C4-2B (cell line): ENCODE measurements around the gene FUOM.
"Not testable (repeated sequence)": the region's sequence is repeated elsewhere in the genome, so short reads cannot be mapped to it uniquely, and the experiment has no call there.

Source experiments
- H3K27ac ChIP-seq: fragments of 450-650 bp; 2 replicates; pipeline ENCODE4 v1.5.1; 2017
- ZFX ChIP-seq: fragments of 450-650 bp; IDR thresholded peaks from 2 replicates; pipeline ENCODE4 v1.6.1; 2017
- TF ChIP-seq, protein P1 (sequence below): fragments of 450-650 bp; conservative IDR thresholded peaks from 2 replicates; pipeline ENCODE4 v1.5.1; 2017; ENCODE audit warnings: mild to moderate bottlenecking

The FUOM gene

DNA sequence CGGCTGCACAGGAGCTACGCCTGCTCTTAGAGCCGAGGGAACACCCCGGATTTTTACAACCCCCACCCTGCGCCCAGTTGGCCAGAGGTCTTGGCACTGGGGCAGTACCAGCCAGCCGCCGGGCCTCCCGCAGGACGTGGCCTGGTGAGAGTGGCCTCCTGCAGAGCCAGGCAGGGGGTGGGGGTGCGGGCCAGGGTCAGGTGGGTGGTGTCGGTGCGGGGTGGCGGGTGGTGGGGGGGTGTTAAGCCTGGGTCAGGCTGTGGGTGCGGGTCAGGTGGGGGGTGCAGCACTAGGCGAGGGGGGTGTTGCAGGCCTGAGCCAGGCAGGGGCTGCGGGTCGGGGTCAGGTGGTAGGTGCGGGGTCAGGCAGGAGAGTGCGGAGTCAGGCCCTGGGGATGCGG, 14.7 kb upstream of the FUOM start:
- no peak for TF ChIP-seq ZFX
- TF ChIP-seq, protein P1, sequence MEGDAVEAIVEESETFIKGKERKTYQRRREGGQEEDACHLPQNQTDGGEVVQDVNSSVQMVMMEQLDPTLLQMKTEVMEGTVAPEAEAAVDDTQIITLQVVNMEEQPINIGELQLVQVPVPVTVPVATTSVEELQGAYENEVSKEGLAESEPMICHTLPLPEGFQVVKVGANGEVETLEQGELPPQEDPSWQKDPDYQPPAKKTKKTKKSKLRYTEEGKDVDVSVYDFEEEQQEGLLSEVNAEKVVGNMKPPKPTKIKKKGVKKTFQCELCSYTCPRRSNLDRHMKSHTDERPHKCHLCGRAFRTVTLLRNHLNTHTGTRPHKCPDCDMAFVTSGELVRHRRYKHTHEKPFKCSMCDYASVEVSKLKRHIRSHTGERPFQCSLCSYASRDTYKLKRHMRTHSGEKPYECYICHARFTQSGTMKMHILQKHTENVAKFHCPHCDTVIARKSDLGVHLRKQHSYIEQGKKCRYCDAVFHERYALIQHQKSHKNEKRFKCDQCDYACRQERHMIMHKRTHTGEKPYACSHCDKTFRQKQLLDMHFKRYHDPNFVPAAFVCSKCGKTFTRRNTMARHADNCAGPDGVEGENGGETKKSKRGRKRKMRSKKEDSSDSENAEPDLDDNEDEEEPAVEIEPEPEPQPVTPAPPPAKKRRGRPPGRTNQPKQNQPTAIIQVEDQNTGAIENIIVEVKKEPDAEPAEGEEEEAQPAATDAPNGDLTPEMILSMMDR, result no peak
- H3K27ac ChIP-seq, result peak overlapping the region; percentile 80

DNA sequence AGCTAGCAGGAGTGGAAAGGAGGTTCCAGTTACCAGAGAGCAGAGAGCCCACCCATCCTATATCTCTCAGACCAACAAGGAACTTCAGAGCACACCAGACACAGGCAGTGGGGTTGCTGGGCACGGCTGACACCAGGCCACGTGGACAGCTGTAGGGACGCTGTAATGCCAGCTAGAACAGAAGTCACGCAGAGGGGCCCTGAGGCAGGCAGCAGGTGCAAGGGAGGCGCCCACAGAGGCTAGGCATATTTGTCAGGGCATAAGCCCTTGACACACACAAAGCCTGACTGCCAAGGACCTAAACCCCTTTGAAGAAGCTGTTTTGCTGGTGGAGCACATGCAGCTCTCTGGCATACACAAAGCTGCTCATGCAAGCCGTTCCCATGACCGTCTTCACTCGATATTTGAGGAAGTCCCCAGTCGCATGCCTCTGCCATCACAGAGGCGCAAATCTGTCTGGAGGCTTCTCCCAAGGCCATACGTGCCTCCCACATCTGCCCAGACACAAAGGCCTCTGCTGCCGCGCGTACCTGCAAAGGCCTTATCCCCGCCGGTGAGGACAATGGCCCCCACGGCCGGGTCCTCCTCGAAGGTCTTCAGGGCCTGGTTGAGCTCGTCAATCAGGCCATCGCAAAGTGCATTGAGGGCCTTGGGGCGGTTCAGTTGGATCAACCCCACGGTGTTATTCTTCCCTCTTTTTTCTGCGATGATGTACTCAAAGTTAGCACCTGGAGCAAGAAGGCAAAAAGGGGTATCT, 12.4 kb upstream of the FUOM start:
- no peak for TF ChIP-seq ZFX
- TF ChIP-seq, protein P1, result no peak
- no peak overlapping the region for H3K27ac ChIP-seq

DNA sequence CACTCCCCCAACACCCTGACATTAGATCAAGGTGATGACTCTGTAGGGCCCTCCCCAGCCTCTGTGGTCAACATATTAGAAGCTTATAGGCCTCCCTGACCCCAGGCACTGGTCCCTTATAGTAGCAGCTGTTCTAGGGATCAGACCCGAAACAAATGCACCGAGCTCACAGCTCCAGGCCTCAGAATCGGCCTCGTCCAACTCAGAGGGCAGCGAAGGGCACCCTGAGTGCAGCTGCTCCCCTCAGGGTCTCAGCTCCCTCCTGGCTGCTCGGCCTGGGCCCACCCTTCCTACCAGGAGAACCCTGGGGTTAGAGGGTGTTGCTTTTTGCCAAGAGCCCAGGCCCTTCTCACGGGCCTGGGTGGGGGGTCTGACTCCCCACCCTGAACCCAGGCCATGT, 10.3 kb upstream of the FUOM start:
- TF ChIP-seq, protein P1, result no peak
- no peak for TF ChIP-seq ZFX

DNA sequence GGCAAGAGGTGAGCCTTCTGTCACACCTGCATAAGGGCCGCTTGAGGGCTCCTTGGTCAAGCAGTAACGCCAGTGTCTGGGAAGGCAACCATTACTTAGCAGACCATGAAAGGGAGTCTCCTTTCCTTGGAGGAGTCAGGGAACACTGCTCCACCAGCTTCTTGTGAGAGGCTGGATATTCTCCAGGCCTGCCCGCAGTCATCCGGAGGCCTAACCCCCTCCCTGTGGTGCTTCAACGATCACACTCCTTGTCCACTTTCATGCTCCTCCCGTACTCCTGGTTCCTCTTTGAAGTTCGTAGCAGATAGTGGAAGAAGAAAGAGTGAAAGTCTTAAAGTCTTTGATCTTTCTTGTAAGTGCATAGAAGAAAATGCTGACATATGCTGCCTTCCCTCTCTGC, 9.6 kb upstream of the FUOM start:
- H3K27ac ChIP-seq, result not testable (repeated sequence)

More for the DNA sequence above, 10.3 kb upstream of the FUOM start:
- H3K27ac ChIP-seq, result no peak overlapping the region

DNA sequence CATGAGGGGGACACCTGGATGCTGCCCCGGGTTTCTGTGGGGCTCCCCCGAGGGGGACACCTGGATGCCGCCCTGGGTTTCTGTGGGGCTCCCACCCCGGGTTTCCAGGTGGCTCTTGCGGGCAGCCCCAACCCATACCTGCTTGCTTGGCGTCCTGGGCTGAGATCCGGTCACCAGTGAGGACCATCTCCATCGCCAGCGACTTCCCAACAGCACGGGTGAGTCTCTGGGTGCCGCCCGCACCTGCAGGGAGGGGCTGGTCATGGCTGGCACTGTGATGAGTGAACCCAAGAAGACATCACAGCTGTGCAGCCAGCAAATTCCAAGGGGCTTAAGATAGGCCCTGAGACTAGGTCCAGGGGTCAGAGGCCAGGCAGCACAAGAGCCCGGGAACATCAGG, 8.9 kb upstream of the FUOM start:
- H3K27ac ChIP-seq, result peak overlapping the region; percentile 84
- TF ChIP-seq, protein P1, result no peak
- TF ChIP-seq ZFX, result no peak

DNA sequence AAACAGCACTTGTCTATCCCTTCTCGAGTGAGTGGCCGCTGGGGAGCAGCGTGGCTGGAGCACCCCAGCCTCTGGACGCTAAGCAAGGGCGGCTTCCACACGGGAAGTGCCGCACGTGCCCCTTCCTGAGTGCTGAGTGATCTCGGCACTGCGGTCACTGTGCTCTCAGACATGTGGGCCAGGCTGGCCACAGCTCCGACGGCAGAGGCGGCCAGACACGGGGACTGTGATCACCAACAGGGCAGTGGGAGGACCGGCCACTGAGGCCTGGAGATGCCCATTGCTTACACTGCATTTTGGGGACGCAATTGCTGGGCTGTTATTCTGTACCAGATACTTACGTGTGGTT, 8.3 kb upstream of the FUOM start:
- TF ChIP-seq, protein P1, result no peak
- TF ChIP-seq ZFX, result no peak
- peak overlapping the region; percentile 84 for H3K27ac ChIP-seq

DNA sequence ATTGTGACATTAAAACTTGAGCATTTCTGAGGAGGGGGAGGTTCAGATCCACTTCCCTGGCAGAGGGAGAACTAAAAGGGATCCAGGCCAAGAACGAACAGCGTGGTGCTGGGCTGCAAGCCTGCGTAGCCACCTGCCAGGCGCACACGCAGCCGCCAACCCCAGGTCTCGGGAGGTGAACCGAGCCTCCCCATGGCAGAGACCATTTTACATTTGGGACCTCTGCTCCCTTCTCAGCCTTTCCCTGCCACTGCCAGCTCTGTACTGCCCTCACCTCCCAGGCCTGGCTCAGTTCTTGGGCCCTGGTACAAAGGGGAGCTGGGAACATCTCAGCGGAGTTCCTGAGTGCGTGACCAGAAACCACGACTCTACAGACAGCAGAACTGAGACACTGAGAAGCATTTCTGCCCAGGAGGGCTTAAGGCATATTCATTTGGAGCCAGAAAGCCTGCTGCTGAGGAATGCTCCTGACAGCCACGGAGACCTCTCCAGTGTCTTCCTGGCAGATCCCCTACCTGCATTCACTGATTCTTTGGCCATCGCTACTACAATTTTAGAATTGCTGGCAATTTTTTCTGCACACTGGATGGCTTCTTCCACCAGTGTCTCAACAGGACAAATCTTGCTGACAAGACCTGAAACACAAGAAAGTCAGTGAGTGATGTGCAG, 7.8 kb upstream of the FUOM start:
- TF ChIP-seq ZFX, result no peak; the same call in 1 of the 2 replicates
- TF ChIP-seq, protein P1, result no peak
- peak overlapping the region; percentile 84 for H3K27ac ChIP-seq
